Activated CD4-positive, CD25-positive, alpha-beta regulatory T cell treated with anti-CD3 and anti-CD28 coated beads, Interleukin-2, amount 50 U/mL, for 72 hours (primary cell): ENCODE measurements around the gene HRC.
"Not testable (repeated sequence)": the region's sequence is repeated elsewhere in the genome, so short reads cannot be mapped to it uniquely, and the experiment has no call there.

ENCODE experiments used
- DNase-seq: peaks from one replicate; pipeline ENCODE4 v3.0.0; 2021

The HRC gene, protein sequence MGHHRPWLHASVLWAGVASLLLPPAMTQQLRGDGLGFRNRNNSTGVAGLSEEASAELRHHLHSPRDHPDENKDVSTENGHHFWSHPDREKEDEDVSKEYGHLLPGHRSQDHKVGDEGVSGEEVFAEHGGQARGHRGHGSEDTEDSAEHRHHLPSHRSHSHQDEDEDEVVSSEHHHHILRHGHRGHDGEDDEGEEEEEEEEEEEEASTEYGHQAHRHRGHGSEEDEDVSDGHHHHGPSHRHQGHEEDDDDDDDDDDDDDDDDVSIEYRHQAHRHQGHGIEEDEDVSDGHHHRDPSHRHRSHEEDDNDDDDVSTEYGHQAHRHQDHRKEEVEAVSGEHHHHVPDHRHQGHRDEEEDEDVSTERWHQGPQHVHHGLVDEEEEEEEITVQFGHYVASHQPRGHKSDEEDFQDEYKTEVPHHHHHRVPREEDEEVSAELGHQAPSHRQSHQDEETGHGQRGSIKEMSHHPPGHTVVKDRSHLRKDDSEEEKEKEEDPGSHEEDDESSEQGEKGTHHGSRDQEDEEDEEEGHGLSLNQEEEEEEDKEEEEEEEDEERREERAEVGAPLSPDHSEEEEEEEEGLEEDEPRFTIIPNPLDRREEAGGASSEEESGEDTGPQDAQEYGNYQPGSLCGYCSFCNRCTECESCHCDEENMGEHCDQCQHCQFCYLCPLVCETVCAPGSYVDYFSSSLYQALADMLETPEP

DNA sequence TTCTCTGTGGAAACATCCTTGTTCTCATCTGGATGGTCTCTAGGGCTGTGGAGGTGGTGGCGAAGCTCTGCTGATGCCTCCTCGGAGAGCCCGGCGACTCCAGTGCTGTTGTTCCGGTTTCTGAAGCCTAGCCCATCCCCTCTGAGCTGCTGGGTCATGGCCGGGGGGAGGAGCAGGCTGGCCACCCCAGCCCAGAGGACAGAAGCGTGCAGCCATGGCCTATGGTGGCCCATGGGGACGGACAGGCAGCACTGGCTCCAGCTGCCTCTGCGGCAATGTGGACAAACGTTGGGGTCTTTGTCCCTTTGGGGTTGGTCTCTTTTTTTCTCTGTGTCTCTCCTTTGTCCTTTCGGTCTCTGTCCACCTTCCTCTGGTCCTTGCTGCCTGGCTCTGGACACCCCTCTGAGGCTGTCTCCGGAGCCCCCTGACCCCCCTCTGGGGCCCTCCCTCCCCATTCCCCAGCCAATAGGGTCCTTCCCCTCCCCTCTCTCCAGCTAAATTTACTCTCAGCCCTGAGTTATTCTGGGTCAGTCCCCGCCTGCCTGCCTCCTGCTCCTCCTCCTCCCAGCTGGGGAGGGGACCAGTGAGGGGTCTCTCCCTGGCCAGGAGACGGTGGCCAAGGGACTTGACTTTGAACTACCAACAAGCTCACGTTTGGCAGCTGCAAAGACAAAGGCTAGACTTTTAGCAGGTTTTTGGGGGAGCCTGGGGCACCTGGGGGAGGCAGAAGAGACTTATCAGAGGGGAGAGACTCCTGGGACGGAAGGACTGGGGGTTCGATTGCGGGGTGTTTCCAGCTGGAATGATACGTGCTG, at the start of gene HRC:
TSS of gene HRC (minus strand) at position 392 of the 815 bp plus-strand sequence. CDS start at position 233, 159 bp downstream.
- no peak for DNase-seq

DNA sequence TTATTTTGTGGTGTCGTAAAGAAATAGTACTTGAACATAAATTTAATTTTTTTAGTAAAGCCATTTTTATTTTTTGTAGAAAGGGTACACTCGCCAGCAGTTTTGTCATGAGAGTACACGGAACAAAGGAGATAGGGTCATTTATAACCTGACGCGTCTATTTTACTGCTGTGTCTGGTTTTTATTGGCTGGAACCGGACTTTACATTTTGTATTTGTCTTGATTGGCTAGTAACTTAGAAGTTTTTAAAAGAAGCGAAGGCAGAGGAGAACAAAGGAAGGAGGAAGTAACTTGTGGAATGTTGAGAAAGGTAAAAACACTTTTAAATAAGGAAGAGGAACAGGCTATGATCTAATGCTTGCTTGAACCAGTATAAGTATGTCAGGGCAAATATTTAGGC, 45.8 kb upstream of the HRC start:
- DNase-seq = no peak

DNA sequence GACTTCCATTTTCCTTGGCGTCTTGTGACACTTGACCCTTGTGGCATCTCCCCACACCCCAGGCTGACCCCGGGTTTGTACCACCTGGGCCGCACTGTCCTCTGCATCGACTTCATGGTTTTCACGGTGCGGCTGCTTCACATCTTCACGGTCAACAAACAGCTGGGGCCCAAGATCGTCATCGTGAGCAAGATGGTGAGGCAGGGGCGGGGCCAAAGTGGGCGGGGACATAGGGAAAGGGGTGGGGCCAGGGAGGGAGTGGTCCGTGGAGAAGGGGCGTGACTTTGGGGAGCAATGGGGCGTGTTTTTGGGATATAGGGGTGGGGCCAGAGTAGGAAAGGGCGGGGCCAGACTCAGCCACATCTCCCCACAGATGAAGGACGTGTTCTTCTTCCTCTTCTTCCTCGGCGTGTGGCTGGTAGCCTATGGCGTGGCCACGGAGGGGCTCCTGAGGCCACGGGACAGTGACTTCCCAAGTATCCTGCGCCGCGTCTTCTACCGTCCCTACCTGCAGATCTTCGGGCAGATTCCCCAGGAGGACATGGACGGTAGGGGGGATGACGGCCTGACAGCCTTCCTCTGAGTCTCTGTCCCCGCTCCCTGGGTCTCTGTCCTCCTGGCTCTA, 45.2 kb upstream of the HRC start:
- no peak for DNase-seq

DNA sequence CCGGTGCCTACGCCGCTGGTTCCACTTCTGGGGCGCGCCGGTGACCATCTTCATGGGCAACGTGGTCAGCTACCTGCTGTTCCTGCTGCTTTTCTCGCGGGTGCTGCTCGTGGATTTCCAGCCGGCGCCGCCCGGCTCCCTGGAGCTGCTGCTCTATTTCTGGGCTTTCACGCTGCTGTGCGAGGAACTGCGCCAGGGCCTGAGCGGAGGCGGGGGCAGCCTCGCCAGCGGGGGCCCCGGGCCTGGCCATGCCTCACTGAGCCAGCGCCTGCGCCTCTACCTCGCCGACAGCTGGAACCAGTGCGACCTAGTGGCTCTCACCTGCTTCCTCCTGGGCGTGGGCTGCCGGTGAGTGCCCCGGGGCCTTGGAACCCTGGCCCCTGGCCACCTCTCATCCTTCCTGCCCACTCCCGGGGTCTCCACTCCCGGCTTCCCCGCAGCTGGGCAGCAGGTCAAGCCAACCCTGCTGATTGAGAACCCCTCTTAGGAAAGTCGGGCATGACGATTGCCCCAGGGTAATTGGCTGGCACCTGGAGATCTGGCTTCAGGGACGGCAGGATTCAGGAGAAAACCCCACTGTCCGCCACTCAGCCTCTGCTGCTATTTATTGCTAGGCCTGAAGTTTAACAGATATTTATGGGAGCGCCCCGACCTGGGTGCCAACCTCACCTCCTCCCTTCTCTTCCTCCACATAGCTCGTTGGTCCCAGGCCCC, 41.5 kb upstream of the HRC start:
- no peak for DNase-seq

DNA sequence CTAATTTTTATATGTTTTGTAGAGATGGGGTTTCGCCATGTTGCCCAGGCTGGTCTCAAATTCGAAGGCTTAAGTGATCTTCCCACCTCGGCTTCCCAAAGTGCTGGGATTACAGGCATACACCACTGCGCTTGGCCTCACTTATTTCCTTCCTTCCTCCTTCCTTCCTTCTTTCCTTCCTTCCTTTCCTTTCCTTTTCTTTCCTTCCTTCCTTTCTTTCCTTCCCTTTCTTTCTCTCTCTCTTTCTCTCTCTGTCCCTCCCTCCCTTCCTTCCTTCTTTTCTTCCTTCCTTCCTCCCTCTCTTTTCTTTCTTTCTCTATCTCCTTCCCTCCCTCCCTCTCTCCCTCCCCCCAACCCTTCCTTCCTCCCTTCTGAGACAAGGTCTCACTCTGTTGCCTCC, 39.2 kb upstream of the HRC start:
- no peak for DNase-seq

DNA sequence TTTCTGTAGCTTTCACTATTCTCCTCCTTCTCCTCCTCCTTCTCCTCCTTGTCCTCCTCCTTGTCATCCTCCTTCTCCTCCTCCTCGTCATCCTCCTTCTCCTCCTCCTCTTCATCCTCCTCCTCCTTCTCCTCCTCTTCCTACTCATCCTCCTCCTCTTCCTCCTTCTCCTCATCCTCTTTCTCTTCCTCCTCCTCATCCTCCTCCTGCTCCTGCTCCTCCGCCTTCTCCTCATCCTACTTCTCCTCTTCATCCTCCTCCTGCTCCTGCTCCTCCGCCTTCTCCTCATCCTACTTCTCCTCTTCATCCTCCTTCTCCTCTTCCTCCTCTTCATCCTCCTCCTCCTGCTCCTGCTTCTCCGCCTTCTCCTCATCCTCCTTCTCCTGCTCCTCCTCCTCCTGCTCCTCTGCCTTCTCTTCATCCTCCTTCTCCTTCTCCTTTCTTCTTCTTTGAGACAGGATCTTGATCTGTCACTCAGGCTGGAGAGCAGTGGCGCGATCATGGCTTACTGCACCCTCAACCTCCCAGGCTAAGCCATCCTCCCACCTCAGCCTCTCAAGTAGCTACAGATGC, 38.7 kb upstream of the HRC start:
- no peak for DNase-seq

DNA sequence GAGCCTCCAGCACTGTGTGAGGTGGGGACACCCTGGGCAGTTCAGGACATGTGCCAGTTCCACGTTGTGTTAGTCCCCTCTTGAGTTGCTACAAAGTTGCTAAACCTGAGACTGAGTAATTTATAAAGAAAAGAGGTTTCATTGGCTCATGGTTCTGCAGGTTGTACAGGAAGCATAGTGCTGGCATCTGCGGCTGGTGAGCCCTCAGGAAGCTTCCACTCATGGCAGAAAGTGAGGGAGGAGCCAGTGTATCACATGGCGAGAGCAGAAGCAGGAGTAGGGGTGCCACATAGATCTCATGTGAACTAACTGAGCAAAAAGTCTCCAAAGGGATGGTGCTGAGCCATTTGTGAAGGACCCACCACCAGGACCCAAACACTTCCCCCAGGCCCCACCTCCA, 35.6 kb upstream of the HRC start:
- DNase-seq = no peak

DNA sequence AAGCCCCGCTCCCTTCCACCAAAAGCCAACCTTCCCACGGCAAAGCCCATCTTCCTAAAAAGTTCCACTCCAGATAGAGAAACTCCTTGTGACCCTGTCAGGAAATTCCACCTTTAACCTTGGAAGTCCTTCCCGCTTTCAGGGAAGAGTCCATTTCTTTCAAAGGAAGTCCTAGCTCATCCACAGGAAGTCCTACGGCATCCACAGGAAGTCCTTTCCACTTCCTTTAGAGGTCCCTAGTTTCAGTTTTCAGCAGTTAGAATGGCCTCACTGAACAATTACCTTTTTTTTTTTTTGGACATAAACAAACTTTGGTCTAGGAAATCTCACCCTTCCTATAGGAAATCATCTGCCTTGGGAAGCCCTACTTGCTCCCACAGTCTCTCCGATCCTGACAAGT, 34.1 kb upstream of the HRC start:
- no peak for DNase-seq

DNA sequence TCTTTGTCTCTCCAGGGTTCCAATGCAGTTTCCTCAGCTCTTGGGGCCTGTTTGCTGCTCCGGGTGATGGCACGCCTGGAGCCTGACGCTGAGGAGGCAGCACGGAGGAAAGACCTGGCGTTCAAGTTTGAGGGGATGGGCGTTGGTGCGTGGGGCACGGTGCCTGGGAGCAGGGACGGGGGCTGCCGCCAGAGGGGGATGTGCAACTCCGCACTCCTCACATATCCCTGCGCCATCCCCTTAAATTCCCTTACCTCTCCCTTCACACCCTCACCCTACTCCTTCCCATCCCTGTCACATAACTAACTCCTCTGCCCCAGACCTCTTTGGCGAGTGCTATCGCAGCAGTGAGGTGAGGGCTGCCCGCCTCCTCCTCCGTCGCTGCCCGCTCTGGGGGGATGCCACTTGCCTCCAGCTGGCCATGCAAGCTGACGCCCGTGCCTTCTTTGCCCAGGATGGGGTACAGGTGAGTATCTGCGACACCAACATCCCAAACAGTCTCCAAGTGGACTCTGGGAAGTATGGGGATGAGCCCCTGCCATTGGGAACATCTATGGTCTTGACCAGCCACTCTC, 33.5 kb upstream of the HRC start:
- DNase-seq = no peak

DNA sequence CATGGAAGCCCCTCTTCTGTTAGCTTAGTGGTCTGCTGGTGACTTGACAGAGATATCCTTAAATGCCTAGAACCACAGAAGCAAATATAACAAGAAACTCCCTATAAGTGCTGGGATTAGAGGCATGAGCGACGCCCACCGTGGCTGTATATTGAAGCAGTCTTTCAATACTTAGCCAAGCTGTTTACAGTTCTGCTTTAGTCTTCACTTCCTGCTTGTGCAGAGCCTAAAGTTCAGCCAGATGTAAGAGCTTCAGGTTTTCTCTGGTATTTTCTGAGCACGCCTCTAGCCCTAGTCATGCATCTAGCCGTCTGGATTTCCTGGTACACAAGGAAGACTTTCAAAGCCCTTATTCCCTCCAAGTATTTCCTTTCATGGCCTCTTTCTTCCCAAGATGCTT, 30.9 kb upstream of the HRC start:
- no peak for DNase-seq

DNA sequence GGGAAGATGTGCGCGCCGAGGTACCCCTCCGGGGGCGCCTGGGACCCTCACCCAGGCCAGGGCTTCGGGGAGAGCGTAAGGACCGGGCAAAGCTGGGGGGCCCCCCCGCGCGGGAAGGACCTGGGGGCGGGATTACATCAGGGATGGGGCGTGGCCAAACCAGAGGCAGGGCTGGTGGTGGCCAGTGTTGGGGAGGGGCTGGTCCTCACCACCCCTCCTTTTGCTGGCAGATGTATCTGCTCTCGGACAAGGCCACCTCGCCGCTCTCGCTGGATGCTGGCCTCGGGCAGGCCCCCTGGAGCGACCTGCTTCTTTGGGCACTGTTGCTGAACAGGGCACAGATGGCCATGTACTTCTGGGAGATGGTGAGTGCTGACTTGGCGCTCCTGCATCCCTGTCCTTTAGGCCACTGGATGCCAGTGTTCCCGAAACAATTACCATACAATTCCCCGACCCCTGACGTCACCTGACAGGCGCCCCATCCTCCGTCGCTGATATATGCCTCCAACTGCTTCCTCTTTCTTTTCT, 27.7 kb upstream of the HRC start:
- DNase-seq = no peak

DNA sequence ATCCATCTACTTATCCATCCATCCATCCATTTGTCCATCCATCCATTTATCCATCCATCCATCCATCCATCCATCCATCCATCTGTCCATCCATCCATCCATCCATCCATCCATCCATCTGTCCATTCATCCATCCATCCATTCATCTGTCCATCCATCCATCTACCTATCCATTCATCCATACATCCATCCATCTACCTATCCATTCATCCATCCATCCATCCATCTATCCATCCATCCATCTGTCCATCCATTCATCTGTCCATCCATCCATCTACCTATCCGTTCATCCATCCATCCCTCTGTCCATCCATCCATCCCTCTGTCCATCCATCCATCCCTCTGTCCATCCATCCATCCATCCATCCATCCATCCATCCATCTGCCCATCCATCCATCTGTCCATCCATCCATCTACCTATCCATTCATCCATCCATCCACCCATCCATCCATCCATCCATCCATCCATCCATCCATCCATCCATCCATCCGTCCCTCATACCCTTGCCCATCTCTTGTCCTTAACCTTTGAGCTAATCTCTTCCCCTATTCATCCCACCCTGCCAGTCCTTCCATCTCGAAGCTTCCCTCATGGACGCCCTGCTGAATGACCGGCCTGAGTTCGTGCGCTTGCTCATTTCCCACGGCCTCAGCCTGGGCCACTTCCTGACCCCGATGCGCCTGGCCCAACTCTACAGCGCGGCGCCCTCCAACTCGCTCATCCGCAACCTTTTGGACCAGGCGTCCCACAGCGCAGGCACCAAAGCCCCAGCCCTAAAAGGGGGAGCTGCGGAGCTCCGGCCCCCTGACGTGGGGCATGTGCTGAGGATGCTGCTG, 27.0 kb upstream of the HRC start:
- DNase-seq = not testable (repeated sequence)

DNA sequence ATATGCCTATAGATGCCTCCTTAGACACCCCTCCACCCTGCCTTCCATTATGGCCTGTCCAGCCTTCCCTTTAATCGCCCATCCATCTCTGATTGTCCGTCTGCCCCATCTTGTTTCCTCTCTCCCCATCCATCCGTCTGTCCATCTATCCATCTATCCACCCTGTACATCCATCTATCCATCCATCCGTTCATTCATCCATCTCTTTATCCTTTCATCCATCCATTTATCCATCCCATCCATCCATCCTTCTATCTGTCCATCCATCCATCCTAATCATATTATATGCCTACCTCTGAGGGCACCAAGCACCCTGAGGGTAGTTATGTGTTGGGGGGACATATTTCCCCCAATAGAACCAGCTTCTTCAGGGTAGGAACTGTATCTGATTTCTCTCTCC, 25.5 kb upstream of the HRC start:
- no peak for DNase-seq

DNA sequence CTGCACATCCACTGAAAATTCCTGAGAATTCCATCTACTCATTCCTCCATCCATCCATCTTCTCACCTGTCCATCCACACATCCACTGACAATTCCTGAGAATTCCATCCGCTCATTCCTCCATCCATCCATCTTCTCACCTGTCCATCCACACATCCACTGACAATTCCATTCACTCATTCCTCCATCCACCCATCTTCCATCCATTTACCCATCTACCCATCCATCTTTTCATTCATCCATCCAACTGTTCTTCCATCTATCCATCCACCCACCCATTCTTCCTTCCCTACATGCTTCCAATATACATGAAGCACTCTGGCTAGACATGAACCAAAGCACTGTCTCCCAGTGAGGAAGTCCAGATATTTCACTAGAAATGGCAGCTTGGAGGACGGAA, 18.0 kb upstream of the HRC start:
- no peak for DNase-seq

DNA sequence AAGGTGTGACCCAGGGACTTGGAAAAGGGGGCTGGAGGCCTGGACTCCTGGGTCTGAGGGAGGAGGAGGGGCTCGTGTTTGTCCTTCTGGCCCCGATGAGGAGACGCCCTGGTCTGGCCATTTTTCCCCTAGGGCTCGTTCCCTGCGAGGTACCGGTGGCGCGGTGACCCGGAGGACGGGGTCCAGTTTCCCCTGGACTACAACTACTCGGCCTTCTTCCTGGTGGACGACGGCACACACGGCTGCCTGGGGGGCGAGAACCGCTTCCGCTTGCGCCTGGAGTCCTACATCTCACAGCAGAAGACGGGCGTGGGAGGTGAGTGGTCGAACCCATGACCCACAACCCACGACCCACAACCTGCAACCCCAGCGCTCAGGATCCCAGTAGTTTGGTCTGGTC, 13.2 kb upstream of the HRC start:
- DNase-seq = no peak

DNA sequence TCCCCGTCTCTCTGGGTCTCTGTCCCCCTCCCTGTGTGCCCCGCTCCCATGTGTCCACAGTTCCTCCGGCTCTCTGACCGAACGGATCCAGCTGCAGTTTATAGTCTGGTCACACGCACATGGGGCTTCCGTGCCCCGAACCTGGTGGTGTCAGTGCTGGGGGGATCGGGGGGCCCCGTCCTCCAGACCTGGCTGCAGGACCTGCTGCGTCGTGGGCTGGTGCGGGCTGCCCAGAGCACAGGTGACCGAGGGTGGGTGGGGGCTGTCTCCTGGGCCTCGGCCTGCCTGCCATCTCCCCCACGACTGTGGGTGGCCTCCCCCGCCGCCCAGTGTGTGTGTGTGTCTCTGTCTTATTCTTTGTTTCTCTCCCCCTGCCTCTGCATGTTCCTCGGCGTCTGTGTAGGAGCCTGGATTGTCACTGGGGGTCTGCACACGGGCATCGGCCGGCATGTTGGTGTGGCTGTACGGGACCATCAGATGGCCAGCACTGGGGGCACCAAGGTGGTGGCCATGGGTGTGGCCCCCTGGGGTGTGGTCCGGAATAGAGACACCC, 12.7 kb upstream of the HRC start:
- DNase-seq = no peak

DNA sequence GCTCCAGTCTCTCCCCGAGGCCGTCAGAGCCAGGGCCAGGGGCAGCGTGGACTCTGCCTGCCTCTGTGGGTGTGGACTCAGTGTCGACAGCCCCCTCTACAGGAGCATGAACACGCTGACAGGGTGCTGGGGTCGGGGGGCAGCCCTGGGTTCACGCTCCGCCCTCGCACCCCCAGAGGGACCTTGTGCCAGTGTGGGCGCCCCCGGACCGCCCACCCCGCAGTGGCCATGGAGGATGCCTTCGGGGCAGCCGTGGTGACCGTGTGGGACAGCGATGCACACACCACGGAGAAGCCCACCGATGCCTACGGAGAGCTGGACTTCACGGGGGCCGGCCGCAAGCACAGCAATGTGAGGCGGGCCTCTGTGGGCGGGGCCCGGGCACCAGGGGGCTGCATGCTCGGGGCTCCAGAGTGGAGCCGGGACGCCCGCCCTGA, 10.7 kb upstream of the HRC start:
- DNase-seq = no peak

DNA sequence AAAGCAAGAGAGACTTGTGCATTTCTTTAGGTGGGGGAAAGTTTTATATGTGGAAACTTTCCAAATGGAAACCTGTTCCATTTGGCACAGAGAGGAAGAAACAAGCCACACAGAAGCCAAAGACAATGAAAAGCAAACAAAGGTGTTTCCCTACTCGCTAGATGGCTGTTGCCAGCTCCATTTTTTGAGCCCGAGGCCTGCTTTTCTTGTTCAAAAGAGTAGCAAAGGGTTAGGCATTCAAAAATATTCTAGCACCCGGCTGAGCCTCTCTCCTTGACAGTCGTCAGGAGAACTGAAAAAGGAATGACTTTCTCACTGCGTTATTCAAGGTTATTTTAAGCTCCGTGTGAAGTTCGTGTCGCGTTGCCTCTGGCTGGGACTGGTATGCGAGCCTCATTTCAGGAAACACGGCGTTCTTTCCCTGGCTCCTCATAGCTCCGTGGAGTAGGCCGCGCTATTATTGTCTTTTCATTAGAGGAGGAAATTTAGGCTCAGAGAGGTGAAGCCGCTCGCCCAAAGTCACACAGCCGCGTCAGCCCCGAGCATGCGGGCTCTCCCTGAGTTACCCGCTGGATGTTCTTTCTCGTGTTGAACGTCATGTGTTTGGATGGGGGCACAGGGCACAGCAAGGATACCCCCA, 10.0 kb upstream of the HRC start:
- DNase-seq = no peak

DNA sequence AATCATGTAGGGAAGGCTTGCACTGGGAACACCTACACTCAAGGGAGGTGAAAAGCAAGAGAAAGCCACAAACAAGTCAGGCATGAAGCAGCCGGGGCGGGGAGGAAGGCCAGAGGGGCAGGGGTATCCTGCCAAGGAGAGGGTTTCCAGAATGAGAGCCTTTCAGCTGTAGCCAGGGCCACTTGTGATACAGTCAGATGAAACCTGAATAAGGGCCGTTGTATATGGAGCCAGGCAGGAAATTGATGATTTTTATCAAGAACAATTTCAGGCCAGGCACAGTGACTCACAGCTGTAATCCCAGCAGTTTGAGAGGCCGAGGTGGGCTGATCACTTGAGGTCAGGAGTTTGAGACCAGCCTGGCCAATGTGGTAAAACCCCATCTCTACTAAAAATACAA, 6.8 kb upstream of the HRC start:
- no peak for DNase-seq
